Kidney epithelial cell (primary cell): ENCODE results near the gene SLC35D2. TPM values are rescaled to one million over a fixed set of nuclear protein-coding genes. Genes with fewer than 3 reads are reported as not detected.

ENCODE experiments used
- DNase-seq: peaks from one replicate; pipeline ENCODE4 v3.0.0-alpha.2; 2010; ENCODE audit warnings: low read depth
- H3K27me3 ChIP-seq: 2 replicates; pipeline ENCODE4 v1.6.0; 2011; ENCODE audit warnings: low read length; ENCODE audit not compliant: control insufficient read depth, insufficient read depth
- H3K36me3 ChIP-seq: 2 replicates; pipeline ENCODE4 v1.5.1; 2011; ENCODE audit warnings: low read length; ENCODE audit not compliant: control insufficient read depth, insufficient read depth
- H3K4me3 ChIP-seq: 2 replicates; pipeline ENCODE4 v1.5.1; 2011; ENCODE audit warnings: low read depth, mild to moderate bottlenecking, control low read depth, low read length
- total RNA-seq: library from RNA; depleted of rRNA; stranded (reverse); fragments of >200 nt; gene quantifications from 2 replicates; pipeline ENCODE4 v1.2.3, GENCODE V29; 2015
- TF ChIP-seq, protein P1 (sequence below): IDR thresholded peaks from 2 replicates; pipeline ENCODE4 v1.5.1; 2011; ENCODE audit warnings: mild to moderate bottlenecking, moderate library complexity, low read length, control low read depth, inconsistent platforms; ENCODE audit not compliant: insufficient read depth, poor library complexity, severe bottlenecking

Gene SLC35D2
- total RNA-seq, 1 donor from 2014 or later = 49.5 TPM

DNA sequence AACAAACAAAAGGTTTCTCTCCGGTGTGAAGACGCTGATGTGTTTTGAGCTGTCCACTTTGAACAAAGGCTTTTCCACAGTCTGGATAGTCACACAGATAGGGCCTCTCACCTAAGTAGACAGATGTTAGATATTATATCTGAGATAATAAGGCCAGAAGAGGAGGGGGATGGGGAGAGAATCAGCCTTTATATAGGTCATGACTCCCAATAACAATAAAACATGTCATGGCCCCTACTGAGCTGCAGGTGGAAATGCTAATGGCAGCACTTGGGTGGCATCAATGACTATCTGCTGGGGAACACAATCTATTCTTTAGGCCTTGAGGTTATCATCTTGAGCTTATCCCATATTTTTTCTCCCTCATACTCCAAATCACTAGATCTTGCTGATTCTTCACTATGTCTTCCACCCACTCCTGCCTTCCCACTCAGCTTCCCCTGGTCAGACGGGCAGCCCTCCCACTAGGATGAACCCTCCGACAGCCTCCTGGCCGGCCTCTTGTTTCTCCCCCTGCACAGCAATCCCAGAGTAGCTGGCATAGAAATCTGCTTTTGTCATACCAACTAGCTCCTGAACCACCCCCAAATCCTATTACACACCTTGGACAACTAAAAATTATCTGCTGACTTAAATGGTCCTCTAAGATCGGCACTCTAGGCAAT is 11.5 kb upstream of the SLC35D2 start:
- H3K4me3 ChIP-seq = no peak overlapping the region
- H3K36me3 ChIP-seq = peaks cover 1% of the 10 kb centered on the region
- H3K27me3 ChIP-seq = no peaks in the 10 kb centered on the region
- no peak for DNase-seq
- TF ChIP-seq, protein P1, sequence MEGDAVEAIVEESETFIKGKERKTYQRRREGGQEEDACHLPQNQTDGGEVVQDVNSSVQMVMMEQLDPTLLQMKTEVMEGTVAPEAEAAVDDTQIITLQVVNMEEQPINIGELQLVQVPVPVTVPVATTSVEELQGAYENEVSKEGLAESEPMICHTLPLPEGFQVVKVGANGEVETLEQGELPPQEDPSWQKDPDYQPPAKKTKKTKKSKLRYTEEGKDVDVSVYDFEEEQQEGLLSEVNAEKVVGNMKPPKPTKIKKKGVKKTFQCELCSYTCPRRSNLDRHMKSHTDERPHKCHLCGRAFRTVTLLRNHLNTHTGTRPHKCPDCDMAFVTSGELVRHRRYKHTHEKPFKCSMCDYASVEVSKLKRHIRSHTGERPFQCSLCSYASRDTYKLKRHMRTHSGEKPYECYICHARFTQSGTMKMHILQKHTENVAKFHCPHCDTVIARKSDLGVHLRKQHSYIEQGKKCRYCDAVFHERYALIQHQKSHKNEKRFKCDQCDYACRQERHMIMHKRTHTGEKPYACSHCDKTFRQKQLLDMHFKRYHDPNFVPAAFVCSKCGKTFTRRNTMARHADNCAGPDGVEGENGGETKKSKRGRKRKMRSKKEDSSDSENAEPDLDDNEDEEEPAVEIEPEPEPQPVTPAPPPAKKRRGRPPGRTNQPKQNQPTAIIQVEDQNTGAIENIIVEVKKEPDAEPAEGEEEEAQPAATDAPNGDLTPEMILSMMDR = no peak

DNA sequence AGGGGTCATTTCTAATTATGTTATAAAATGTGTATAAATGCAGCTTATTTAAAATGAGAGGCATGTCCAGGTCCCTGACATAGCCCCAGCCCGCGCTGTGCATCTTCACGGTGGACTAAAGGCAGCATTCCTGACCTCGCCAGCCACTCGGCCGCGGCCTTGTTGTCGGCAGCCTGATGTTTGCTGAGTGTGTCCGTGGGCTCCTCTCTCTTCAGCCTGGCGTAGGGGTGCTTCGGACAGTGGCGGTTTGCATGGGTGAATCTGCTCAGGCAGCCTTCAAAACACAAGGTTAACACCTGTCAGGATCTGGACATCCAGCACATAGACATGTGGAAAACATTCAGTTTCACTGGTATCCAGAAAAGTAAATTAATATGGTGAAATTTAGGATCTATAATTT is 8.8 kb upstream of the SLC35D2 start:
- TF ChIP-seq, protein P1 = no peak
- Histone ChIP-seq H3K4me3 (no peak overlapping the region), H3K27me3 (no peaks in the 10 kb centered on the region), H3K36me3 (peaks cover 1% of the 10 kb centered on the region)
- DNase-seq = no peak

DNA sequence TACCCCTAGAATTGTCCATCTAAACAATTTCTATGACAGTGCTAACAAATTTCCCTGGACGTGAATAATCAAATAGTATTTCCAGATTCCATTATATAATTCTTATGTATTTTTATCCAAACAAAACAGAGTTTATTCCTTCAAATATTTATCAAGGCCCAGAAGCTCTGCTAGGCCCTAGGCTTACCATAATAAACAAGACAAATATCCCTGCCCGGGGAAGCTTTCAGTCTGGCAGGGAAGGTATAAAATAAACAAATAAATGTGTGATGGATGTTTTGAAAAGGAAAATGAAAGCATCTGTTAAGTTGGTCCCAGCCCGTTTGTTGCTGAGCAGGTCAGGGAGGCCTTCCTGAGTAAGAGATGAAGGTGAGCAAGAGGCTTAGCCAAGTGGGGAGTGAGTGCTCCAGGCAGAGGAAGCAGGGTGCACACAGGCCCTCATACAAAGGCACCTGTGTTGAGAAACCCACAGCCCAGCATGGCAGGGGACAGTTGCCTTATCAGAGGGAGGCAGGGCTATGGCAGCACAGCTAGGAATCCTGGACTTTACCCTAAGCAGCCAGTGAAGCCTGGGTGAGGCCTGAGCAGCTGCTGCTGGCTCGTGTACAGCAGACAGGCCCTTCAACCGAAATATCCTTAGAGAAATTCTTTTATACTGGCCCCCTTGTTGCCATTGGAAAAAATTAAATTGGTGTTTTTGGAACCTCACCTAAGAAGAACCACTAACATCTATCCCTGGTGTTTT is 7.7 kb upstream of the SLC35D2 start:
- Histone ChIP-seq H3K36me3 (peaks cover 1% of the 10 kb centered on the region), H3K27me3 (no peaks in the 10 kb centered on the region), H3K4me3 (no peak overlapping the region)
- DNase-seq = no peak
- TF ChIP-seq, protein P1 = no peak

DNA sequence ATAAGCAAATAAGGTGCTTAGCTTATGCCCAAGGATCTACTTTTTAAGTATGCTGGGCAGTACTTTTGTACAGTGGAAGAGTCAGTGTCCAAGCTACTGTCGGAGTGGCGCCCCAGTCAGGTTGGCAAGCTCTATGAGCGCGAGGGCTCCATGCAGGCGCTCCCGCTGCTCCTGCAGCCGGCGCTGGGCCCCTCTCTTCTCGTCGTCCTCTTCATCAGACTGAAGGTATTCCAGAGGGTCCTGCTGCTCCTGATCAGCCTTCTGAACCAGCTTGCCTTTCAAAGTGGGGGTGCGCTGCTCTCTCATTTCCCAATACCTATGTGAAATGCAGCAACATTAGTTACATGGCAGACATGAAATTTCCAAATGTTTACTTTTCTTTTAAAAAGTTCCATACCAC is 4.6 kb upstream of the SLC35D2 start:
- Histone ChIP-seq H3K27me3 (no peaks in the 10 kb centered on the region), H3K4me3 (no peak overlapping the region), H3K36me3 (peaks cover 1% of the 10 kb centered on the region)
- no peak for DNase-seq
- TF ChIP-seq, protein P1 = no peak

DNA sequence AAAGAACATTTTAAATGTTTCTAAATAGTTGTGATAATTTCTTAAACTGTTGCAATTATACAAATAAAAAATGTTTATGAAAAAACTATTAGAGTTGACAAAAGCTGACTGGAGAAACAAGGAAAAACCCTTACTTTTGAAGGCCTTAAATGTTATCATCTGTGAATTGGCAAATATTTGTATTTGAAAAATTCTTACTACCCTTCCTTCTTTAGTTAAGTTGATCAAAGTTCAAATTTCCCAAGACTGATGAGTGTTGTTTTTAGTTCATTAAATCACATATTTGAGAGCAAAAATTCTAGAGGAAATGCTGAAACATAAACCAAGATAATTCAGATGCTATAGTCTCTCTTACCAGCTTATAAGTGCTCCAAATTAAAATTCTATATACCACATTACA is 2.6 kb upstream of the SLC35D2 start:
- peaks cover under 1% of the 10 kb centered on the region for H3K36me3 ChIP-seq
- TF ChIP-seq, protein P1 = no peak
- H3K4me3 ChIP-seq = no peak overlapping the region
- H3K27me3 ChIP-seq = no peaks in the 10 kb centered on the region
- no peak for DNase-seq
